IMR-90 (cell line): Measurements from ENCODE around the gene SLC46A1. TPM values are rescaled to one million over a fixed set of nuclear protein-coding genes. Genes with fewer than 3 reads are reported as not detected.

Source experiments
- ATAC-seq: fragments of 200-7000 bp; cut with Tn5 transposase; 2 replicates; pipeline ENCODE4 v1.9.1; 2020; ENCODE audit warnings: low read depth, mild to moderate bottlenecking, moderate library complexity
- BruUV-seq: library from RNA; stranded (reverse); fragments of 400-500 nt; replicated peaks from 2 replicates; lab custom pipeline; 2021; lab: Mats Ljungman, UMichigan
- CTCF ChIA-PET: fragments of 300-600 bp; formaldehyde crosslinking; extraction: SDS; loops from one replicate; lab custom pipeline; 2021; ENCODE audit warnings: antibody characterized with exemption; lab: Yijun Ruan, JAX
- POLR2A ChIA-PET: fragments of 300-600 bp; sonication (Branson Sonifier 250); formaldehyde crosslinking; loops from one replicate; lab custom pipeline; 2022; ENCODE audit warnings: antibody characterized with exemption; ENCODE audit not compliant: unreplicated experiment; lab: Charles Lee
- DNase-seq: peaks from one replicate; pipeline ENCODE4 v3.0.0; 2013
- H2AFZ ChIP-seq: replicated peaks from 2 replicates; pipeline ENCODE3; 2013; ENCODE audit warnings: low read length, mild to moderate bottlenecking; ENCODE audit not compliant: poor library complexity
- H2AK5ac ChIP-seq: 2 replicates; pipeline ENCODE4 v1.6.1; 2013; ENCODE audit warnings: low read depth, low read length, inconsistent platforms
- H2AK9ac ChIP-seq: replicated peaks from 2 replicates; pipeline ENCODE3; 2013; ENCODE audit warnings: mild to moderate bottlenecking, low read depth, low read length, moderate library complexity; ENCODE audit not compliant: poor library complexity
- H2BK120ac ChIP-seq: 2 replicates; pipeline ENCODE4 v1.6.1; 2013; ENCODE audit warnings: low read depth, low read length, inconsistent platforms
- H2BK15ac ChIP-seq: 3 replicates; pipeline ENCODE4 v1.6.1; 2013; ENCODE audit warnings: low read depth, low read length, inconsistent platforms
- H2BK20ac ChIP-seq: 2 replicates; pipeline ENCODE4 v1.6.1; 2013; ENCODE audit warnings: low read depth, mild to moderate bottlenecking, inconsistent platforms, low read length, moderate library complexity
- H2BK5ac ChIP-seq: 2 replicates; pipeline ENCODE4 v1.6.1; 2013; ENCODE audit warnings: mild to moderate bottlenecking, low read depth, low read length, inconsistent platforms; ENCODE audit not compliant: poor library complexity, severe bottlenecking
- H3K14ac ChIP-seq: replicated peaks from 2 replicates; pipeline ENCODE4 v1.6.1; 2013; ENCODE audit warnings: low read depth, low read length, inconsistent platforms
- H3K18ac ChIP-seq: 2 replicates; pipeline ENCODE4 v1.6.1; 2013; ENCODE audit warnings: low read depth, low read length, control low read depth
- H3K23ac ChIP-seq: 2 replicates; pipeline ENCODE4 v1.6.1; 2013; ENCODE audit warnings: low read depth, low read length, inconsistent platforms
- H3K27ac ChIP-seq: 2 replicates; pipeline ENCODE4 v1.5.1; 2013; ENCODE audit warnings: mild to moderate bottlenecking, control low read depth, low read length; ENCODE audit not compliant: insufficient read depth
- H3K27me3 ChIP-seq: 2 replicates; pipeline ENCODE4 v1.6.1; 2013; ENCODE audit warnings: low read length; ENCODE audit not compliant: control insufficient read depth, insufficient read depth
- H3K36me3 ChIP-seq: 2 replicates; pipeline ENCODE4 v1.6.1; 2013; ENCODE audit warnings: low read length, mixed read lengths; ENCODE audit not compliant: control insufficient read depth, insufficient read depth
- H3K4ac ChIP-seq: 2 replicates; pipeline ENCODE4 v1.6.1; 2013; ENCODE audit warnings: low read depth, low read length, inconsistent platforms
- H3K4me1 ChIP-seq: 2 replicates; pipeline ENCODE4 v1.6.1; 2013; ENCODE audit warnings: low read length, mixed read lengths; ENCODE audit not compliant: control insufficient read depth, insufficient read depth
- H3K4me2 ChIP-seq: 2 replicates; pipeline ENCODE4 v1.6.1; 2013; ENCODE audit warnings: low read depth, mild to moderate bottlenecking, control low read depth, low read length, moderate library complexity
- H3K4me3 ChIP-seq: 2 replicates; pipeline ENCODE4 v1.5.1; 2013; ENCODE audit warnings: low read depth, mild to moderate bottlenecking, control low read depth, low read length, moderate library complexity; ENCODE audit not compliant: insufficient read depth
- H3K56ac ChIP-seq: 2 replicates; pipeline ENCODE4 v1.6.1; 2013; ENCODE audit warnings: low read length, inconsistent platforms; ENCODE audit not compliant: insufficient read depth; ENCODE audit errors: extremely low read depth
- H3K79me1 ChIP-seq, 2 experiments: 2 replicates each; pipeline ENCODE4 v1.6.1; 2013; ENCODE audit warnings: low read length in 2 of 2, inconsistent platforms in 1 of 2, low read depth in 1 of 2
- H3K9ac ChIP-seq: 2 replicates; pipeline ENCODE4 v1.6.1; 2013; ENCODE audit warnings: low read depth, low read length, control low read depth
- H3K9me1 ChIP-seq: 2 replicates; pipeline ENCODE4 v1.6.1; 2013; ENCODE audit warnings: low read length, inconsistent platforms; ENCODE audit not compliant: insufficient read depth
- H3K9me3 ChIP-seq: 2 replicates; pipeline ENCODE4 v1.6.1; 2013; ENCODE audit warnings: low read length; ENCODE audit not compliant: control insufficient read depth, insufficient read depth
- H4K20me1 ChIP-seq: 2 replicates; pipeline ENCODE4 v1.6.1; 2013; ENCODE audit warnings: low read length, inconsistent platforms; ENCODE audit not compliant: insufficient read depth
- H4K5ac ChIP-seq: 2 replicates; pipeline ENCODE4 v1.6.1; 2013; ENCODE audit warnings: mild to moderate bottlenecking, low read depth, low read length, control low read depth
- H4K8ac ChIP-seq, 2 experiments: 2 replicates each; pipeline ENCODE4 v1.6.1; 2013; ENCODE audit warnings: low read depth in 2 of 2, low read length in 2 of 2, control low read depth in 1 of 2, inconsistent platforms in 1 of 2
- H4K91ac ChIP-seq: 2 replicates; pipeline ENCODE4 v1.6.1; 2013; ENCODE audit warnings: low read depth, low read length, inconsistent platforms; ENCODE audit not compliant: insufficient read depth
- BHLHE40 ChIP-seq: fragments of 150-350 bp; IDR thresholded peaks from 2 replicates; pipeline ENCODE4 v1.6.1; 2016; ENCODE audit warnings: mild to moderate bottlenecking, low read depth, low read length
- MAFK ChIP-seq: IDR thresholded peaks from 2 replicates; pipeline ENCODE4 v1.6.1; 2012; ENCODE audit warnings: low read depth, low read length, improper control_type of control experiment
- MAZ ChIP-seq: IDR thresholded peaks from 2 replicates; pipeline ENCODE4 v1.6.1; 2012; ENCODE audit warnings: low read depth, mild to moderate bottlenecking, low read length, improper control_type of control experiment, moderate library complexity, borderline replicate concordance
- WGBS, 2 experiments: methylation state at CpG; one replicate each; pipeline versions ENCODE4 v1.1.5 to v1.1.7; 2013; ENCODE audit warnings: missing lambda C conversion rate in 2 of 2; ENCODE audit not compliant: insufficient read length in 1 of 2; ENCODE audit errors: extremely low coverage in 2 of 2; 5-methylcytosine and 5-hydroxymethylcytosine counted together
- dilution Hi-C: fragments of 300-500 bp; cut with HindIII; formaldehyde crosslinking; loops from one replicate; pipeline ENCODE4 v1.14.3; 2018; ENCODE audit warnings: low sequenced_read_pairs; ENCODE audit not compliant: unreplicated experiment
- in situ Hi-C: fragments of 300-500 bp; cut with MboI; formaldehyde crosslinking; loops from 3 replicates; pipeline ENCODE4 v1.14.3; 2019; ENCODE audit warnings: low sequenced_read_pairs, inconsistent platforms, mixed read lengths
- intact Hi-C: fragments of 100-400 bp; cut with micrococcal nuclease; formaldehyde crosslinking; loops from 2 replicates; pipeline ENCODE4 v1.10.0; 2022
- polyA plus RNA-seq, 3 experiments: library from polyadenylated mRNA; depleted of rRNA; stranded (reverse); fragments of >200 nt; gene quantifications; 2 replicates each; pipeline ENCODE4 v1.2.3, GENCODE V29; 2012; ENCODE audit warnings: low replicate concordance in 1 of 3
- total RNA-seq: library from RNA; depleted of rRNA; stranded (reverse); fragments of >200 nt; gene quantifications from 2 replicates; pipeline ENCODE4 v1.2.3, GENCODE V29; 2012
- TF ChIP-seq, protein P1 (sequence below): fragments of 150-350 bp; IDR thresholded peaks from 2 replicates; pipeline ENCODE4 v1.6.1; 2017; ENCODE audit warnings: mild to moderate bottlenecking, antibody characterized with exemption, low read length, low read depth

SLC46A1 gene
- total and polyA plus RNA-seq, 2 of the 4 experiments (the other 2 are of a cell fraction): 2.7 to 3.9 TPM

DNA sequence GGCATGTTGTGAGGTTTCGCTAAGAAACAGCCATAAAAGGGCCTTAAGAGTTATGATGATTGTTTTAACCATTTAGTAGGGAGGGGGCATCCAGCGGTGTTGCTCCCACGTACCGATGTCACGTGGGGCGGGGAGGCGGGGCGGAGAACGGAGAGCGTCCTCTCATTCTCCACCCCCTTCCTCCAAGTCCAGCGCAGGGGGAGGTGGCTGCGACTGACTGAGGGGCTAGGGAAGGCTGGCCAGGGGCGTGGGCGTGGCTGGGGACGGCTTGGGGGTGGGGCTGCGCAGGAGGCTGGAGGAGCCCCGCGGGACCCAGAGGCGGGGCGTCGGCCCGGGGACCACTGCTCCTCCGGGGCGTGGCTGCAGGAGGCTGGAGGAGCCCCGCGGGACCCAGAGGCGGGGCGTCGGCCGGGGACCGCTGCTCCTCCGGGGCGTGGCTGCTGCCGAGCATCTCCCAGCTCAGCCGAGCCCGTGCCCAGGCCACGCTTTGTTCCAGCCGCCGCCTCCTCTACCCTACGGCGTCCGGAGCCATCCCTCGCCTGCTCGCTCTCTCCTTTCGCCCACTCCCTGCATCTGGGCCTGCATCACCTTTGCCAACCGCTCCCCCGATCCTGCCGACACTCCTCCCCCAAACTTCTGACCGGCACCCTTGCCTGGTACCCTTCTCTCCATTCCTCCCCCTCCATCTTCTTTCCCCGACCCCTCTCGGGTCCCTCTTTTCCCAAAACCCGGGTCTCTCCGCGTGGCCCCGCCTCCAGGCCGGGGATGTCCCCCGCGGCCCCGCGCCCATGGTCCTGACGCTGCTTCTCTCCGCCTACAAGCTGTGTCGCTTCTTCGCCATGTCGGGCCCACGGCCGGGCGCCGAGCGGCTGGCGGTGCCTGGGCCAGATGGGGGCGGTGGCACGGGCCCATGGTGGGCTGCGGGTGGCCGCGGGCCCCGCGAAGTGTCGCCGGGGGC is 34.5 kb downstream of the SLC46A1 start, which contains the start of gene SARM1:
TSS of gene SARM1 (plus strand) at position 450 of the 958 bp plus-strand sequence. CDS start at position 789, 339 bp downstream.
- Histone ChIP-seq H3K23ac (peak within 1 kb of the TSS; percentile 70), H4K91ac (peak within 1 kb of the TSS; percentile 79), H3K9me3 (no peaks in the 10 kb centered on the region), H3K4me3 (peak within 1 kb of the TSS; percentile 54), H4K20me1 (peaks cover 31% of the 10 kb centered on the region), H2BK5ac (no peak within 1 kb of the TSS), H2AK9ac (peak within 1 kb of the TSS; percentile 33), H3K9me1 (peaks cover 35% of the 10 kb centered on the region), H3K4me2 (peak within 1 kb of the TSS; percentile 84), H3K79me1 (peaks cover 5 to 27% of the 10 kb centered on the region in 2 experiments; a peak in 3 of 4 replicates), H2BK15ac (peak within 1 kb of the TSS; percentile 16; the same call in 1 of the 3 replicates), H3K4me1 (peaks cover 14% of the 10 kb centered on the region; the same call in 1 of the 2 replicates), H3K27ac (peak within 1 kb of the TSS; percentile 93), H3K27me3 (no peaks in the 10 kb centered on the region), H2BK20ac (peak within 1 kb of the TSS; percentile 73), H3K56ac (peak within 1 kb of the TSS; percentile 52), H2BK120ac (peak within 1 kb of the TSS; percentile 62), H4K8ac (peak within 1 kb of the TSS; percentile 83 to 97), H3K36me3 (no peaks in the 10 kb centered on the region), H2AK5ac (peak within 1 kb of the TSS; percentile 29), H3K9ac (peak within 1 kb of the TSS; percentile 43), H3K14ac (peak within 1 kb of the TSS; percentile 91), H3K18ac (no peak within 1 kb of the TSS; the same call in 1 of the 2 replicates), H2AFZ (peak within 1 kb of the TSS; percentile 93), H4K5ac (peak within 1 kb of the TSS; percentile 40), H3K4ac (peak within 1 kb of the TSS; percentile 92)
- BruUV-seq: no TSS peak
- dilution Hi-C loops (no loop called here), in situ Hi-C loops (no loop called here), intact Hi-C loops (no loop called here)
- peak; percentile 91; the same call in 1 of the 2 replicates for TF ChIP-seq MAZ
- peak; percentile 26; the same call in 1 of the 2 replicates for TF ChIP-seq BHLHE40
- TF ChIP-seq MAFK: no peak
- TF ChIP-seq, protein P1, sequence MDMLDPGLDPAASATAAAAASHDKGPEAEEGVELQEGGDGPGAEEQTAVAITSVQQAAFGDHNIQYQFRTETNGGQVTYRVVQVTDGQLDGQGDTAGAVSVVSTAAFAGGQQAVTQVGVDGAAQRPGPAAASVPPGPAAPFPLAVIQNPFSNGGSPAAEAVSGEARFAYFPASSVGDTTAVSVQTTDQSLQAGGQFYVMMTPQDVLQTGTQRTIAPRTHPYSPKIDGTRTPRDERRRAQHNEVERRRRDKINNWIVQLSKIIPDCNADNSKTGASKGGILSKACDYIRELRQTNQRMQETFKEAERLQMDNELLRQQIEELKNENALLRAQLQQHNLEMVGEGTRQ: peak; percentile 96
- peak; percentile 83 for ATAC-seq
- CTCF ChIA-PET: no interaction called here
- POLR2A ChIA-PET: no interaction called here
- DNase-seq: peak; percentile 85
- WGBS, 2 experiments: 1% methylated on average over 28 of the region's 80 CpGs; no CpG with 5 or more reads in 1 of the 2 experiments
